OCI-LY3 (cell line): Measurements from ENCODE around the gene GALNTL6.
A peak's percentile ranks its signal among the peaks of the same experiment; 100 is the strongest.

ENCODE experiments used
- H2AFZ ChIP-seq: fragments of 200-600, 300-600 bp; shearing (Covaris generic); 2 replicates; pipeline ENCODE4 v1.6.0; 2014; ENCODE audit warnings: antibody characterized with exemption, low read depth, low read length
- H3K27ac ChIP-seq: fragments of 200-600, 300-600 bp; sonication (generic); 2 replicates; pipeline ENCODE4 v1.5.1; 2014; ENCODE audit warnings: mild to moderate bottlenecking, low read length, moderate library complexity, mixed read lengths
- H3K27me3 ChIP-seq: fragments of 200-600, 300-600 bp; sonication (generic); 2 replicates; pipeline ENCODE4 v1.6.1; 2014; ENCODE audit warnings: low read depth, low read length, mixed read lengths
- H3K36me3 ChIP-seq: fragments of 200-600, 300-600 bp; sonication (generic); replicated peaks from 2 replicates; pipeline ENCODE3; 2014; ENCODE audit warnings: low read depth, low read length, mixed read lengths
- H3K4me1 ChIP-seq: fragments of 300-600, 200-600 bp; sonication (generic); 2 replicates; pipeline ENCODE4 v1.6.1; 2014; ENCODE audit warnings: low read length, mixed read lengths
- H3K4me2 ChIP-seq: fragments of 200-600, 300-600 bp; sonication (generic); 2 replicates; pipeline ENCODE4 v1.6.1; 2014; ENCODE audit warnings: low read length, mixed read lengths
- H3K4me3 ChIP-seq: fragments of 300-600, 200-600 bp; sonication (generic); 2 replicates; pipeline ENCODE4 v1.5.1; 2014; ENCODE audit warnings: antibody characterized with exemption, mild to moderate bottlenecking, low read length, moderate library complexity
- H3K79me2 ChIP-seq: fragments of 300-600, 200-600 bp; shearing (Covaris generic); 2 replicates; pipeline ENCODE4 v1.6.1; 2014; ENCODE audit warnings: mild to moderate bottlenecking, low read length, mixed read lengths
- H3K9ac ChIP-seq: fragments of 300-600, 200-600 bp; shearing (Covaris generic); 2 replicates; pipeline ENCODE4 v1.6.0; 2014; ENCODE audit warnings: mild to moderate bottlenecking, low read length, moderate library complexity
- H3K9me3 ChIP-seq: fragments of 200-600, 300-600 bp; shearing (Covaris generic); 2 replicates; pipeline ENCODE4 v1.6.1; 2014; ENCODE audit warnings: low read length, mixed read lengths; ENCODE audit not compliant: insufficient read depth
- H4K20me1 ChIP-seq: fragments of 200-600, 300-600 bp; sonication (generic); 2 replicates; pipeline ENCODE4 v1.6.1; 2016; ENCODE audit warnings: low read length, mixed read lengths; ENCODE audit not compliant: insufficient read depth
- CTCF ChIP-seq: fragments of 200-600, 300-600 bp; sonication (generic); IDR thresholded peaks from 2 replicates; pipeline ENCODE4 v1.5.1; 2014; ENCODE audit warnings: antibody characterized with exemption, low read length, low read depth
- EZH2phosphoT487 ChIP-seq: fragments of 200-600 bp; shearing (Covaris generic); IDR thresholded peaks from 2 replicates; pipeline ENCODE4 v1.6.1; 2018; ENCODE audit warnings: antibody characterized with exemption, mixed run types, low read depth

Gene GALNTL6

GRCh38 chr4:171834640-171835039 lies 21.4 kb downstream of the GALNTL6 start:
- Histone ChIP-seq H3K9me3 (no peaks in the 10 kb centered on the region), H3K27ac (no peak overlapping the region), H3K27me3 (no peaks in the 10 kb centered on the region), H3K4me1 (no peaks in the 10 kb centered on the region), H3K4me2 (no peak overlapping the region), H3K36me3 (no peaks in the 10 kb centered on the region), H3K4me3 (no peak overlapping the region), H3K9ac (no peak overlapping the region), H4K20me1 (no peaks in the 10 kb centered on the region), H2AFZ (peak overlapping the region; percentile 32; the same call in 1 of the 2 replicates), H3K79me2 (no peaks in the 10 kb centered on the region)
- TF ChIP-seq CTCF (no peak), EZH2phosphoT487 (no peak)

GRCh38 chr4:171843456-171843855 lies 30.3 kb downstream of the GALNTL6 start:
- Histone ChIP-seq H4K20me1 (no peaks in the 10 kb centered on the region), H3K27ac (no peak overlapping the region), H3K4me1 (no peaks in the 10 kb centered on the region), H3K36me3 (no peaks in the 10 kb centered on the region), H3K79me2 (no peaks in the 10 kb centered on the region), H3K9ac (no peak overlapping the region), H3K4me3 (no peak overlapping the region), H3K9me3 (no peaks in the 10 kb centered on the region), H3K27me3 (no peaks in the 10 kb centered on the region), H2AFZ (no peak overlapping the region), H3K4me2 (no peak overlapping the region)
- no peak for TF ChIP-seq EZH2phosphoT487
- TF ChIP-seq CTCF = no peak

- Histone ChIP-seq H3K27ac (no peak overlapping the region), H3K9me3 (no peaks in the 10 kb centered on the region), H4K20me1 (no peaks in the 10 kb centered on the region), H3K36me3 (no peaks in the 10 kb centered on the region), H3K27me3 (no peaks in the 10 kb centered on the region), H3K9ac (no peak overlapping the region), H3K4me2 (no peak overlapping the region), H3K79me2 (no peaks in the 10 kb centered on the region), H2AFZ (no peak overlapping the region), H3K4me3 (no peak overlapping the region), H3K4me1 (no peaks in the 10 kb centered on the region)
- TF ChIP-seq CTCF (peak; percentile 97), EZH2phosphoT487 (no peak)
Measured at GRCh38 chr4:171846232-171846631, 33.0 kb downstream of the GALNTL6 start.

GRCh38 chr4:171846893-171847292 lies 33.7 kb downstream of the GALNTL6 start:
- H3K27me3 ChIP-seq = no peaks in the 10 kb centered on the region
- H3K9ac ChIP-seq = no peak overlapping the region
- no peaks in the 10 kb centered on the region for H3K4me1 ChIP-seq
- H3K9me3 ChIP-seq = no peaks in the 10 kb centered on the region
- no peaks in the 10 kb centered on the region for H3K79me2 ChIP-seq
- TF ChIP-seq EZH2phosphoT487 = no peak
- no peak for TF ChIP-seq CTCF
- H2AFZ ChIP-seq = no peak overlapping the region
- no peak overlapping the region for H3K27ac ChIP-seq
- H3K4me3 ChIP-seq = no peak overlapping the region
- H3K4me2 ChIP-seq = no peak overlapping the region
- H4K20me1 ChIP-seq = no peaks in the 10 kb centered on the region
- H3K36me3 ChIP-seq = no peaks in the 10 kb centered on the region
